SK-MEL-5 (cell line): ENCODE results near the gene BRD7. TPM values are rescaled to one million over a fixed set of nuclear protein-coding genes. Genes with fewer than 3 reads are reported as not detected.
"Not testable (repeated sequence)": the region's sequence is repeated elsewhere in the genome, so short reads cannot be mapped to it uniquely, and the experiment has no call there.

ENCODE experiments used
- DNase-seq: peaks from one replicate; pipeline ENCODE4 v3.0.0-alpha.2; 2016; ENCODE audit warnings: low read depth, low spot score
- in situ Hi-C: cut with HindIII; loops from 2 replicates; pipeline ENCODE4 v1.10.0; 2016; ENCODE audit warnings: low sequenced_read_pairs, high pct_unique_total_duplicates, low pct_unique_long_range_greater_than_20kb
- total RNA-seq: library from RNA; depleted of rRNA; stranded (reverse); fragments of >200 nt; shearing (Covaris generic); gene quantifications from 2 replicates; pipeline ENCODE4 v1.2.3, GENCODE V29; 2014

Gene BRD7
- total RNA-seq, 1 experiment from 2014 or later: 57.3 TPM

DNA sequence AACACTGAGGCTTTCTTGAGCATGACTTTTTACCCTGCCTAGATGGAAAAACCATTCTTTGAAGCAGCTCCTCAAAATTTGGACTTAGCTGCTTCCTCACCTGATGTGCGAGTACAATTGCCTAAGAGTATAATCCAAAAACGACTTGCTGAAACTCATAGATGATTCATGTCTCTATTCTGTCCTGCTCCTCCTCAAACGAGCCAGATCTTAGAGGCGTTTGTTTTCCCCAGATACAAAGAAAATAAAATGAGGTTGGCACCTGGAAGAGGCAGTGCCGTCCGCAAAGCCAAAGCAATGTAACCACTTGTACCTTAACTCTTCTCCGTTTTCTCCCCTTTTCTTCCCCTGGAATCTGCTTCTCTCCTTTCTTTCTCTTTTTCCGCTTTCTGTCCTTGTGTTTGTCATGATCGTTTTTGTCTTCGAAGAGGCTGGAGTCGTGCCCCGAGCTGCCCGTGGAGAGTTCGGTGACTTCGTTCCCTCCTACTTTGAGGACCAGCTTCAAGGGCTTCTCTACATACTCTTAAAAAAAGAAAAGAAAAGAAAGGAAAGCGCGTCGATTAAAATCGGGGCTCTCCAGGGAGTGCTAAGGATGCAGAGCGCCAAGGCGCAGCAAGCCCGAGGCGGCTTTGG, 895 bp downstream of the BRD7 start:
- in situ Hi-C loops: no loop called here
- no peak for DNase-seq

DNA sequence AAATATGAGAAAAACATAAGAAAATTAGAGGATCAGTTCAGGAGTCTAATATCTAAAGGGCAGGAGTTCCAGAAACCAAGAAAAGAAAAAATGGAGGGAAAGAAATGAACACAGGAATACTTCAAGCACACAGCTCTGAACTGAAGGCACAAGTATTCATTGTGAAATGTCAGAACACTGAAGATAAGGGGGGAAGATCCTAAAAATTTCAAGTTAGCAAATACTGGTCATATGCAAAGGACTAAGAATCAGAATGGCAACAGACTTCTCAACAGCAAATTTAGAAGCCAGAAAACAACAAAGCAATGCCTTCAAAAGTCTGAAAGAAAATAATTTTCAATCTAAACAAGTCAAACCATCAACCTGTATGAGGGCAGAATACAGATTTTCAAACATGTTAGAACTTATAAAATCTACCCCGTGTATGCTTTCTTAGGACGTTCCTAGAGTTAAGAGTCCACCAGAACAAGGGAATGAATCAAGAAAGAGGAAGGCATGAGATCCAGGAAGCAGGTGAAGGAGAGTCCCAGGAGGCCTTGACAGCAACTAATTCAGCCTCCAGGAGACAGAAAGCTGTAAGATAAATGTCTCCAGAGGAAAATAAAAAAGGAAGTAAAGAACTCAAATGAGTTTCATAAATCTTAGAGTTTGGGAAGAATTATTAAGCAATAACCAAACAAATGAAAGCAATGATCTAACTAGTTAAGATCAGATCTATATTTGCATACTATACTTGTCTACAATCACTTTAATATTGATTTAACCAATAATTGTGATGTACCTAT, 2.8 kb downstream of the BRD7 start:
- in situ Hi-C loops: no loop called here

DNA sequence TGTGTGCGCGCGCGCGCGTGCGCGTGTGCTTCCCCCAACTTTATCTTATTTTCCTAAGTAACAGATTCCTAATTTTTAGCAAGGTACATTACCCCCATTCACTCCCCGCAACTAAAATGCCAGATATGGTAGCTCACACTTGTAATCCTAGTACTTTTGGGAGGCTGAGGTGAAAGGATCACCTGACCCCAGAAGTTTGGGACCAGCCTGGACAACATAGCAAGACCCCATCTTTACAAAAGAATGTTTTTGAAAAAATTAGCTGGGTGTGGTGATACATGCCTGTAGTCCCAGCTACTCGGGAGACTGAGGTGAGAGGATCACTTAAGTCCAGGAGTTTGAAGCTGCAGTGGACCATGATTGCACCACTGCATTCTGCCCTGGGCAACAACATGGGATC, 5.1 kb downstream of the BRD7 start:
- in situ Hi-C loops: no loop called here
- DNase-seq: no peak

More for the DNA sequence above, 2.8 kb downstream of the BRD7 start:
- DNase-seq: no peak

DNA sequence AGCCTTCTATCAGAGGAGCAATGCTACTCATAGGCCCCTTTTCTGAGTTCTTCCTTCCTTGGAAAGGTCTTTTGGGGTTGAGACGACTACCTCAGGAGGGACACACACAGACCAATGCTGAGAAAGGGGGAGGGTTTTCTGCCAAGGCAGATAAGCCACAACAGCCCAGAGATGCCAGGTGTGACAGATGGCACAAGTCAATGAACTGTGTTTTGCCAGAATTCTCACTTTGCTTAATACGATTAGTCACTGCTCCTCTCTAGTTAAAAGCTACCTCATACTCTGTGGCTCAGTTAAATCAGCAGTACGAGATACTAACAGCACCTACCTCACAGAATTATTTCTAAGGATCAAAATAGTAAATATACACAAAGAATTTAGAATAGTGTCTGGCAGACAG, 8.0 kb downstream of the BRD7 start:
- in situ Hi-C loops: no loop called here
- no peak for DNase-seq

DNA sequence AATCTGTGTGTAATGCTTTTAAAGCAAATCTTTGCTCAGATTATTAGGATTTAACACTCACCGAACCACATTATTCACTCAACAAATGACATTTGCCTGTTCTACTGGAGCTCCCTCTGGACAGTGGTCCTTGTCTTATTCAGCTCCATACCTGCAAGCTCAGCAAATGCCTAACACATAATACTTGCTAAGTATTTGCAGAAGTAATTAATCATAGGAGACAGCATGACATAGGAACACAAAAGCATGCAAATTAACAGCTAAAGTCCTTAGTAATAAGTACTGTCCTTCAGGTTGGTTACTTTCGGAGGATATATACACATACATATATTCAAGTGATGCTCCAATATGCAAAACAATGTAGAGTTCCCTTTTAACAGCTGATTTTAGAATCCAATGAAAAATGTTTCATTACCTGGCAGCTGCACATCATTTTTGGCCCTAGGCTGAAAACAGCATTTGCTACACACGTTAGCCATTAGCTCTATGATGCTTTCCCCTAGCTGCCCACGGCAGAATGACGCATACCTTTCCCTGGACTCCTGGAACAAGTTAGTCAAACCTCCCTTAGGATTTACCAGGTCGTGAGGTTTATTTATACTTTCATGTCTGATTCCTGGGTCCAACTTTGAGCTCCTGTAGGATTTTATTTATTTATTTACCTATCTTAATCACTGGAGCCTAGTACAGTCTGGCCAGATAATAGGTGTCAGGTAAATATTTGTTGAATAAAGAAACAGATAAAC, 8.6 kb downstream of the BRD7 start:
- in situ Hi-C loops: no loop called here
- DNase-seq: no peak

DNA sequence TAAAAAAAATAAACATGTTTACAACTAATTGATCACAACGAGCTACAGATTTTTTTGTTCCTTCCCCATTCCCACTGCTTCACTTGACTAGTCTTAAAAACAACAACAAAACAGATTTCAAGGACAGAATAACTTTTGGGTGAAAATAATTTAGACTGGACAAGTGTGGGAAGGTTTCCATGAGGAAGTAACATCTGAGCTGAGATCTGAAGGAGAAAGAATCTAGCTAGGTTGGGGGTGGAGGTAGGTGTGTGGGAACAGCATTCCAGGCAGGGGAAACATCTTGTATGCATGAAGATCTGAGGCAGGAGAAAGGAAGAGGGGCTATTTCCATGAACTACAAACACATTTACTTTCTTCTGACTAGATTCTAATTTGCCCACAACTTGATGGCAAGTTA, 9.2 kb downstream of the BRD7 start:
- no peak for DNase-seq
- in situ Hi-C loops: no loop called here

DNA sequence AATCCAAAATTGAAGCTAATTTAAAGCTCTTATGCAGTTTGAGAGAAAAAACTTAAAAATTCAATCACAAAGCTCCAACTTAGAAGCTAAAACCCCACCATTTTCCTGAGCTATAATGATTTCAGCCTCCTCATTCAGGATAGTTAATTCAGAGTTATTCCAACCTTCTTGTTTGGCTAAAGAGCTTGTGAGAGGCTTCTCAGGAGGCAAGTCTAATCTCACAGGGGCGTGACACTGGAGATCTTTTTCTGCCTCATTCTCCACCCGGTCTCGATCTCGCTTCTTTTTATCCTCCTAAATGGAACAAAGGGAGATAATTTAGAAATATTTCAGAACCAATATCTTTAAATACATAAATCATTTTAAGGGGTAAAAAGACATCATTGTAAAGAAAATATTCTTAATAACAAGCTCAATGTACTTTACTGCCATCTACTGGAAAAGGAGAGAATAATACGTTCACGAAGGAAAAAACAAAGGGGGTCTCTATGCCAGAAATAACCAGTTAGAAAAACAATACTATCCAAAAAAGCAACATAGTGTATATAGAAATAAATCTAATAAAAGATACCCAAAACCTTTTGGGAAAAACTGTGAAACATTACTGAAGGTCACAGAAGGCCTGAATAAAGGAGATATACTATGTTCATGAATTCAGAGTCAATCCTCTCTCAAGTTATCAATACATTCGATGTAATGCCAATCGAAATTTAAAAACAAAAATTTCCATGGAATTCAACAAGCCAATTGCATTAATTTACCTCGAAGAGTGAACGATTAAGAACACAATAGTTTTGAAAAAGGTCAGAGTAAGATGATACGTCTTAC, 13.9 kb downstream of the BRD7 start:
- DNase-seq: peak; percentile 43
- in situ Hi-C loops: no loop called here

DNA sequence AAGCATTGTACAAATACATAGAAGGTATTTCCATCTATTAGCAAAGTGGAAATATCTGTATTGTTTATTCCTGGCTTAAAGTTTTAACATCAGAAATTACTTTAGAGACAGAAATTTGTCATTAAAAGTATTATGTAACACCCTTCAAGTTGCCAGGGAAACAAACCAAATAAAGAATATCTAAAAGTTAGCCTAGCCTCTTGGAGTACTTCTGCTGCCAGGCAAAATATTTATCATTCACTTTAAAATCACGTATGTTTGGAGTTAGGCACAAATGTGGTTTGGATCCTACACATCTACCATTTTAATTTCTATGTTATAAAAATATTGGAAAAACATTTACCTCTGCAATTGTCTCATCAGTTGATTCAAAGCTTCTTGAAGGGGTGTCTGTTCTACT, 14.7 kb downstream of the BRD7 start:
- DNase-seq: no peak
- in situ Hi-C loops: no loop called here

DNA sequence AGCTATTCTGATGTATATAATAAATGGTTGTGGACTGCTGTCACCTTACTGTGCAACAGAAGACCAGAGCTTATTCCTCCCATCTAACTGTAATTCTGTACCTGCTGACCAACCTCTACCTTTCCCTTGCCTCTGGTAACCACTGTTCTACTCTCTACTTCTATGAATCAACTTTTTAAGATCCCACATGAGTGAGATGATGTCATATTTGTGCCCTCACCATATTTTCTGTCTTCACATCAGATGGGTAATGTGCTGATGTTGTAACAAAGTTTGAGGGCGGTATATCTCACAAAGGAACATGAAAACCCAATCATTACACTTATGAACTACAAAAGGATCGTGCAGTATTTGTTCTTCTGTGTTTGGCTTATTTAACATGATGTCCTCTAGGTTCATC, 16.8 kb downstream of the BRD7 start:
- in situ Hi-C loops: no loop called here
- DNase-seq: no peak

DNA sequence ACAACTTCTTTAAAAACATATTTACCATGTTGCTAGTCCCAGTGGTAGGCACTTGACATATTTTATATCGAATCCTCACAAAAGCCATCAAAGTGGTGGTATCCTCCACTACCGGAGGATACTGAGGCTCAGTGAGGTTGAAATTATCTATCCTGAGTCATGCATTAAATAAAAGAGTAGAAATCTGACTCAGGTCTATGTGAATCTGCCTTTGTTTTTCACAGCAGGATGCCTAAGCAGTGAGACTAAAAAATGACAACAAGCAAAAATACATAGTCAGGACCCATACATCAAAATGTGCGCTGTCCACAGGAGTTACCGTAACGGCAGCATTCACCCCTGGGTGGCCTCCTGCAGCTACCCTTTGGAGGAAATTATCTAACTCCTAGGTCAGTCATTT, 17.7 kb downstream of the BRD7 start:
- no peak for DNase-seq
- in situ Hi-C loops: no loop called here

DNA sequence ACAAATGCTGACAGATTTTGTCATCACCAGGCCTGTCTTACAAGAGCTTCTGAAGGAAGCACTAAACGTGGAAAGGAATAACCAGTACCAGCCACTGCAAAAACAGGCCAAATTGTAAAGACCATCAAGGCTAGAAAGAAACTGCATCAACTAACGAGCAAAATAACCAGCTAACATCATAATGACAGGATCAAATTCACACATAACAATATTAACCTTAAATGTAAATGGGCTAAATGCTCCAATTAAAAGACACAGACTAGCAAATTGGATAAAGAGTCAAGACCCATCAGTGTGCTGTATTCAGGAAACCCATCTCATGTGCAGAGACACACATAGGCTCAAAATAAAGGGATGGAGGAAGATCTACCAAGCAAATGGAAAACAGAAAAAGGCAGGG, 23.6 kb downstream of the BRD7 start:
- in situ Hi-C loops, DNase-seq: not testable (repeated sequence)

DNA sequence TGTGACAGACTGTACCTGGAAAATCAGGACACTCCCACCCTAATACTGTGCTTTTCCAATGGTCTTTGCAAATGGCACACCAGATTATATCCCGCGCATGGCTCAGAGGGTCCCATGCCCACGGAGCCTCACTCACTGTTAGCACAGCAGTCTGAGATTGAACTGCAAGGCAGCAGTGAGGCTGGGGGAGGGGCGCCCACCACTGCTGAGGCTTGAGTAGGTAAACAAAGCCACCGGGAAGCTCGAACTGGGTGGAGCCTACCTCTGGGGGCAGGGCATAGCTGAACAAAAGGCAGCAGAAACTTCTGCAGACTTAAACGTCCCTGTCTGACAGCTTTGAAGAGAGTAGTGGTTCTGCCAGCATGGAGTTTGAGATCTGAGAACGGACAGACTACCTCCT, 25.2 kb downstream of the BRD7 start:
- DNase-seq, in situ Hi-C loops: not testable (repeated sequence)

DNA sequence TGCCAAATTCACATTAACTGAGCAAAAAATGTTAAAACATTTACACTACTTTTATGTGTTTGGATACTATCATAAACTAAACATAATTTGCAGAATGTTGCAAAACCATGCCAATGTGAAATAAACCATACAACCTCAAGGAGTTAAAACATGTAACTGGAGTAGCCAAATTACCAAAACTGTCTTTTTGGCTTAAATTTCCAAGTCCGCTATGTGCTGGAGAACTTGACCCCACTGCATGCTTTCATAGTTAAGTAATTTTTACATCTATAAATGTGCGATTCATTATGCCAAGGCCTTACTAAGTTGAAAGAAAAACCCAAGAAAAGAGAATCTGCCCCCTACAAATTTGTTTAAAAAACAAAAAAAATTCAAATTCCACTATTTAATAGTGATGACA, 28.2 kb downstream of the BRD7 start:
- in situ Hi-C loops: no loop called here
- no peak for DNase-seq

DNA sequence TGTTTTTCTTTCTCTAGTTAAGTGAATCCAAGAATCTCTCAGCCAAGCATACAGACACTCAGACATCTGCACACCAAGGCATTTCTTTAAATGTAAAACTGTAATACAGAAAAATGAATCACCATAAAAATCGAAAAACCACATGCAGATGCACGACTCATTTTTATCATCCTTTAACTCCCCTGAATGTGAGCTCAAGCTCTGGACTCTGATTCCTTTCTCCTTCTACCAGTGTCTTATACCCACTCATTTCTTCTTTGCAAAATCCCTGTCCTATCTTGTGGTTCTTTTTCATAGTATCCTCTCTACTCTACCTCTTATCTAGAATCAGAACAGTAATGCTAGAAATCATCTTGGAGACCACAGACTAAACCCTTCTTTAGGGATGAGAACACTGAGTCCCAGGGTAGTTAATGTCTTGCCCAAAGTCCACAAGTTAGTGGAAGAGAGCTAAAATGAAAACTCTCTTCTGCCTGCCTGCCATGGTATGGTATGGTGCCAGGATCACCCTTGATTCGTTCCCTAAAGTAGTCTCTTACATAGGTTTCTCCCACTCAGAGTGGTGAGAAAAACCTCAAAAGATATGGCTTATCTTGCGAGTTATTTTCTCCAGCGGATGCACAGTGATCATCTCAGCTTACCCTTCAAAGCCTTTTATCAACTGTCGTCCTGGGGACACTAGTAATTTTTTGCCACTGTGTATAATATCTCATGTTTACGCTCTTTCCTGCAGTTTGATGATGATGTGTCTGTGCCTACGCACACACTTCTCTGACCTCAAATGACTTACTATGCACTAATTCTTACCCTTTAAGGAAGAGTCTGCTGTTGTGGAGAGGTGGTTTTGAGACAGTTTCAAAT, 30.2 kb downstream of the BRD7 start:
- in situ Hi-C loops: no loop called here
- DNase-seq: no peak

DNA sequence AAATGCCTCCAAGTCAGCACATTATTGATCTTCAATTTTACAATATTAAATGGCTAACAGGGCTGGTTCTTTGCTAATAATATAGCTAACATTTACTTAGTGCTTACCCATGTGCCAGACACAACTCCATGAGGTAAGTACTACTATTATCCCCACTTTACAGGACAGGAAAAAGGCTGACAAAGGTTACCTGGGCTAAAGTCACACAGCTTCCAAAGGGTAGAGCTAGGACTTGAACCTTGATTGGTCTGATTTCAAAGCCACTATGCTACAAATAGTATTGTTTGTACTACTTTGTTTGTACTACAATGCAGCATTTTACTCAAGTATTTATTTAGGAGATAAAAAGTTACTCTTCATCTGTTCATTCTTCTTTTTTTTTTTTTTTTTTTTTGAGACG, 31.9 kb downstream of the BRD7 start:
- DNase-seq: no peak
- in situ Hi-C loops: no loop called here

DNA sequence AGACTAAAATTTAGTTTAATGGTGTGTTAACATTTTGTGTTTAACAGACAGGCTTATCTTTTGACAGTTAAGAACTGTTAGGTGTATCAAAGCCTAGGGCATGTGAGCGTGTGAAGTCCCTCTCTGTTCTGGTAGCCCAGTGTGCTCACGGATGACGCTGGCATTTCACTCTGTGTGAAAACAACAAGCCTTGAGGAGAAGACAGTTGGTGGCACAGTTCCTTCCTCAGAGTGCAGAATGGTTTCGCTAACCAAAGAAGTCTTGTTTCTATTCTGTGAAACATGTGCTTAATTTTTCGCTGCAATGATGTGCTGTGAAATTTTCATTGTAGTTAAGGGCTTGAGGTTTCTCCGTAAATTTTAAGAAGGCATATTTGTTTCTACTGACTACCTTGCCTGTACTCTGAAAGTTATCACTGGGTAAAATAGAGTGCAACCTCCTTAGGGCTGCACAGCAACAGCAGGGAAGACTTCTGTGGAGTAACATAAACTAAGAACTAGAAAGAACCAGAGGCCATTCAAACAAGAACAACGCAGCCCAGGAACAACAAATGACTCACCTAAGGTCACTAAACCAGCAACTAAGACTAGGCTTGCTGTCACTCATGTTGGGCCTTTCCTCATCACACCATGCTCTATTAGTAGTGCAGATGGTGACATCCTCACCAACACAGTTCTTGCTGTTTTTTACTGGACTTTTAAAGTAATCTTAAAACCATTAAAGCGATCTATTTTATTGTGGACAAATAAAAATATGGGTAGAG, 33.4 kb downstream of the BRD7 start:
- in situ Hi-C loops: no loop called here
- DNase-seq: peak; percentile 9
